Loucy (cell line): ENCODE data around the gene SLC25A41.

Experiments
- CTCF ChIP-seq: fragments of 200-600 bp; sonication (generic); conservative IDR thresholded peaks from 2 replicates; pipeline ENCODE4 v1.5.1; 2014; ENCODE audit warnings: mild to moderate bottlenecking, antibody characterized with exemption, low read length
- EZH2phosphoT487 ChIP-seq: fragments of 200-600 bp; IDR thresholded peaks from 2 replicates; pipeline ENCODE4 v1.6.1; 2018; ENCODE audit warnings: antibody characterized with exemption, mild to moderate bottlenecking, moderate library complexity, borderline replicate concordance

GRCh38 chr19:6412061-6412446, 21.5 kb downstream of the SLC25A41 start:
- TF ChIP-seq CTCF (no peak), EZH2phosphoT487 (no peak)
